NCI-H524 treated with DMSO at 0.1 percent for 48 hours (cell line): ENCODE results near the gene HOXD9.

Experiments
- DNase-seq: peaks from one replicate; lab custom pipeline; 2025; lab: John Stamatoyannopoulos, UW

Gene HOXD9

DNA sequence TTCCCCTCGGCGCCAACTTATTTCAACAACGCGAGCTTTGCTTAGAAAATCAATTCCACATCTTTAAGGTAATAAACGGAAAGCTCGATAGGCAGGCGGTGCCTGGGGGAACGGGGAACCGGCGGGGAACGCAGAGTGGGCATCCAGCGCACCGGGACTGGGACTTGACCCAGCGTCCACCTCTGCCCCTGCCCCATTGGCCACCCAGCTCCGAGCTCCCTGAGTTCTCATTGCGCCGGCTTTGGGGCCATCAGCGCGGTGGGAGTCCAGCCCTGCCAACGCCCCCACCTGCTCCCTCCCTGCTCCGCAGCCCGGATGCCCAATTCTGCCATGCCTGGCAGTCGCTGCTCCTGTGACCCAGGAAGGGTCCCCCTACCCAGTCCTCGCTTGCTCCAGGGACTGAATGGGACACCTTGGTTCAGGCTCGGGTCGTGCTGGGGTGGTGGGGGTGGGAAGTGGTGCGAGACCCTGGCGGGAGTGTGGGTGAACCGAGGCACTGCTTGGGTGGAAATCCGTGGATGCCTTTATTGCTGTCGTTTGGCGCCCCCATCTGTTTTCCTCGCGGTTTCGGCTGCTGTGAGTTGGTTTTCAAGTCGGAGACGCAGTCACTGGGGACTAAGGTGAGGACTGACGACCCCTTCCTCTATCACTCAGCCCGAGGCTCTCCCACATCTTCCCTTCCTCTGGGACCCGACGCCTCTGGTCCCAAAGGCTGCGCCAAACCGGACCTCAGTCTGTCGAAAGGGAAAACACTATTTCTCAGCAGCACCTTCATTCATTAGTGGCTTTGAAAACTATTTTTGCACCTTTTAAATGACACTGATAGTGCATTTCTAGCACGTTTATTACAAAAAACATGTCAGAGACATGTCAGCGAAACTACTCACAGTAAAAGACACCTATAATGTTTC is 36.4 kb upstream of the HOXD9 start:
- no peak for DNase-seq

DNA sequence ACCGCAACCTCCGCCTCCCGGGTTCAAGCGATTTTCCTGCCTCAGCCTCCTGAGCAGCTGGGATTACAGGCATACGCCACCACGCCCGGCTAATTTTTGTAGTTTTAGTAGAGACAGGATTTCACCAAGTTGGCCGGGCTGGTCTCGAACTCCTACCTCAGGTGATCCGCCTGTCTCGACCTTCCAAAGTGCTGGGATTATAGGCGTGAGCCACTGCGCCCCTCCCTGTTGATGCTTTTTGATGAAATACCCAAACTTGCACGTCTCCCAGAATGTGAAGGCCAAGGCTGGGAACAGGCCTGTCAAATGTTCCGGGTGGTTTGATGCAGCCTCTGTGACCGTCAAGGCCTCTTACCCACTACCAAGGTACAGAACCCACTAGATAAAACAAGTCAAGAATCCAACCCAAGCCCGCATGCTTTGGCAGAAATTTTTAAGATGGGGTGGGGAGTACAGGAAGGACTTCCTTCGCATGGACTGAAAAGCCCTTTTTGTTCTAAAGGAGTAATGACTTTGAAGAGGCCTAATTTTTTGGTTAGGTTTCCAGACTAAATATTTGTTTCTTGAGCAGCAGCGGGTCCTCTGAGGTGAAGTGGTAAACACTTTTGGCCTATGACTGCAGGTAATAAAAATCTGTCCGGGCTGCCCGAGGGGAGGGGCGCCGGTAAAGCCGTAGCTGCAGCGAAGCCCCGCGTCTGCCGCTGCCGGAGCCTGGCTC is 35.0 kb upstream of the HOXD9 start:
- no peak for DNase-seq

DNA sequence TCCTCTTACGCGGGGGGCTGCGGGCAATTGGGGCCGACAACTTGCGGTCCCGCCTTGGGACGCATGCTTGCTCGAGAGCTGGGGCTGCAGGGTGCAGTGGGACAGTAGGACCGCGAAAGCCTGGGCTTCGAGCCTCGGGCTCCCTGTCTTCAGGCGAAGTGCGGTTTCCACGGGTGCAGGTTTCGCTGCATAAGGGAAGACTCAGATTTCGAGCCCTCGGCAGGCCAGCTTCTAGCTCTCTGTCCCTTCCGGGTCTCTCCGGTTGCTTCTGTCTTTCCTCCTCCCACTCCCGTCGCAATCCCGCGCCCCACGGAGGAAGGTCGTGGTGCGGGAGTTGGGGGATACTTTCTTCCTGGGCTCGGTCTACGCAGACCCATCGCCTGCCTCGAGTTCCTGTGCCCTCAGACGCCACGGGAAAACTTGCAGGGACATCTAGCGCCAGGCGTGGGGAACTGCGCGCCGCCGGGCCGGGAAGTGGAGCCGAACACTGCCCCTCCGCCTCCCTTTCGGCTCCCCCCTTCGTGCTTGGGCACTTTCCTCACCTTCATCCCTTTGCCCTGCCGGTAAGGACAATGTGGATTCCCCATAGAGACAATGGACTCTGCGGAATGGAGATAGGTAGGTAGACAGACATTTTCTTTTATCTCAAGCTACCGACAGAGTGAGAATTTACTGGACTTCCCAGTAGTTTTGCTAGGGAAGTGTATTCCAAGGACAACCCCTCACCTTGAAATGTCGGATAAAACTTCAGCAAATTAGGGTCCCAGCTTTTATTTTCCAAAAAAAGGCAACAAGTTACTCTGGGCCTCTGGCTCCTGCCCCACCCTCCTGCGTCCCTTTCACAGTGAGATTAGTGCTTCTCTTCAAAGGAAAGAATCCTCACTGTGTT is 34.2 kb upstream of the HOXD9 start:
- no peak for DNase-seq

DNA sequence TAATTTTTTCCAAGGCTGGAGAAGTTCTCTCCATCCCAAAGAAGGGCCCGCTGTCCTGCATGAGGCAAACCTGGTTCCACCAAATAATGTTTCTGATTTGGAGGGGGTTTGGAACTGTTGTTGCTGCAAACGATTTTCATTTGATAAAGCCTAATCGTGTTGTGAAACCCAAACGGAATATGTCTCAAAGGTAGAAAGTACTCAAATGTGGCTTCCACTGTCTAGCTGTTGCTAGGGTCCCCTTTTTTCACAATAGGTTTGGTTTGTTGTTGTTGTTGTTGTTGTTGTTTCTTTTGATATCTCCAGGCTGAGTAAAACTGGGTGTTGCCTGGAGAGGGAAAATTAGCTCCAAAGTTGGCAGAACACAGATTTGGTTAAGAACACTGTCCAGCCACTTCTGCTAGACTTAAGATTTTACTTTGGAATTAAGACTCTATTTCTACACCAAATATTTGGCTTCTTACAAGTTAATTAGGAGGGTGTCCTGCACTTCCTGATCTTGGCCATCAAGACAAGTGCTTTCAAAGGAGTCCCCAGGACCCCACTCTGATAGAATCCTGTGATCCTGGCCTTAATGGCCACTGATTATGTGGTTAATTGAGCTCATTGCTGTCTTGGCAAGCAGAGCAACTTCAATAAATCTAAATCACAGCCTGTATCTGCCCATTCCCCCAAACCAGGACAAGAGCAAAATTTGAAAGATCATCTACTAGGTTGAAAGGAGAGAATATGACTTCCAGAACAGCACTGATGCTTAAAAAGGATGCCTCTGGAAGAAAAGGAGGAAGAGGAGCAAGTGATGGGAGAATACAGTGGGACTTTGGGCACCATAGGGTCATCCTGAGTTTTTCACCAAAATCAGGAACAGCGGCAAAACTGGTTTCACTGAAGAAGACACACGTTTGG is 33.3 kb upstream of the HOXD9 start:
- no peak for DNase-seq

DNA sequence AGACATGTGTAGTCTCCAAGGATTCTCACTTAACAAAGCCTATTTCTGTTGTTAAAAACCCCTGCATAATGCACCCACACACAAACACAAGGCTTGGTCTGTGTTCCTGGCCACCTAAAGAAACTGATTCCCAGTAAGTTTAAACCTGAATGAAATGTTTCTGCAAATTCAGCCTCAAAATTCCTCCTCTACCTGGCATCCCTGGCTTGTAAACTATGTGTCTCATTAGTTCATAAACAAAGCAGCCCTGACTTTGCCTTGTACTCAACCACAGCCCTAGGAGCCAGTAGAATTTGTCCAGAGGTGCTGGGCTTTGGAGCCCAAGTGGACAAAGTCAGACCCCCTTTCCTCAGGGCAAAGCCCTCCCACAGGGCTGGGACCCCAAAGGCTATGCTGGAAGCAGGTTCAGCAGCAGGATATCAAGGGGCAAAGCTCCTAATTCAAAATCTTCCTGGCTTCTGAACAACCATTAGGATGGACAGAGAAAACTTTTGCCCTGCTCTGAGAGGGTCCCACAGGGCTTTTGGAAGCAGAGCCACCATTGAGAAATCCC is 32.6 kb upstream of the HOXD9 start:
- DNase-seq: no peak

DNA sequence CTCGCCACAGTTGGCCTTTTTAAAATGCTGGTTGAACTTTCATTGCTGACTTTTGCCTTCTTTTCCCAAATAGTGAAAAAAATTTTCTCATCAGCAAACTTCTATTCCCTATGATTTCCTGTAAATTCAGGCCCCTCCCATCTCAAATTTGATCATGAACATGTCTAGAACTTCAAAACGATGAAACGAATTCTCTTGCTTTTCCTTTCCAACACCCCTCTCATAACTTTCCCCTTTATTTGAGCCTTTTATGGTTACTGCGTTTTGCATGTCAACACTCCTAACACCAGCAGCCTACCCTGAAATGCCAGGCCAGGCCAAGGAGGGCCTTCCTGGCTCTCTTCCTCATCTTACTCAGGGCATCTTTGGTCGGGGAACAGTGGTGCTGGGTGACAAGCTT is 31.7 kb upstream of the HOXD9 start:
- no peak for DNase-seq

DNA sequence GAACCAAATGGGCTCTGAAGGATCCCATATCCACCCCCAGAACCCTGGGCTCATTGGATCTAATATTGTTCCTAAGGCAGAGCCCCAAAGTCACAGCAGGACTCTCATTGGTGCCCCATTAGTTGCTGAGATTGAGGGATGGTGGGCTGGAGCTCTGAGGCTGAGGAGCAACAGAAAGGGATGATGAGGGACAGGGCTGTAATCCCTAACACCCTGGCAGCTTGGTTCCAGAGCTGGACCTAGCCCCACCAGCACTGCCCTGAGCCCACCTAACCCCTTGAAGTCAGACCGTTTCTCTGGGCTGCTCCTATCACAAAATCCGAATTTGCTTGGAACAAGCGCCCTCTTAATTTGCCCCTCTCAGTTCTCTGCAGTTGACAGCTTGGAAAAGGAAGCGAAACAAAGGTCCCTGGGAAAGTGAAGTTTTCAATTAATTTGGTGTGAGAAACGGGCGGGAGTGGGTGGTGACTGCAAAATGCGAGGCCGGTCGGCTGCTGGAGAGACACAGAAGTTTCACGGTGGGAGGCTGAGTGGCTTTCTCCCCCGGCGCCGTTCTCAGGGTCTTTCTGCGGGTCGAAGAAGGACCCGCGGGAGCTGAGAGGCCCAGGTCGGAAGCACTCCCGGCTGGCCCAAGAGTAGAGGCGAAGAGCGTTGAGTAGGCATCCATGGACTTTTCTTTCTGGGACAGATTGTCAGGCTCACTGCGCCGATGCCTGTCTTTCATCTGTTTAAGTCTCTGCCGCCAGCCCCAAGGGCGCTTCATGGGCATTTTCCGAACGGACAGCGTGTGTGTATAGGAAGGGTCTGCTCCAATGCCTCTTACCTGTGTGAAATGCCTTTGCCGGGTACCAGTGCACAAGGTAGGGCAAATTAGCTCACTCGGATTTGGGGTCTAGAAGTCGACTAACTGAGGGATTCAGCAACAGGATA is 30.9 kb upstream of the HOXD9 start:
- DNase-seq: no peak

DNA sequence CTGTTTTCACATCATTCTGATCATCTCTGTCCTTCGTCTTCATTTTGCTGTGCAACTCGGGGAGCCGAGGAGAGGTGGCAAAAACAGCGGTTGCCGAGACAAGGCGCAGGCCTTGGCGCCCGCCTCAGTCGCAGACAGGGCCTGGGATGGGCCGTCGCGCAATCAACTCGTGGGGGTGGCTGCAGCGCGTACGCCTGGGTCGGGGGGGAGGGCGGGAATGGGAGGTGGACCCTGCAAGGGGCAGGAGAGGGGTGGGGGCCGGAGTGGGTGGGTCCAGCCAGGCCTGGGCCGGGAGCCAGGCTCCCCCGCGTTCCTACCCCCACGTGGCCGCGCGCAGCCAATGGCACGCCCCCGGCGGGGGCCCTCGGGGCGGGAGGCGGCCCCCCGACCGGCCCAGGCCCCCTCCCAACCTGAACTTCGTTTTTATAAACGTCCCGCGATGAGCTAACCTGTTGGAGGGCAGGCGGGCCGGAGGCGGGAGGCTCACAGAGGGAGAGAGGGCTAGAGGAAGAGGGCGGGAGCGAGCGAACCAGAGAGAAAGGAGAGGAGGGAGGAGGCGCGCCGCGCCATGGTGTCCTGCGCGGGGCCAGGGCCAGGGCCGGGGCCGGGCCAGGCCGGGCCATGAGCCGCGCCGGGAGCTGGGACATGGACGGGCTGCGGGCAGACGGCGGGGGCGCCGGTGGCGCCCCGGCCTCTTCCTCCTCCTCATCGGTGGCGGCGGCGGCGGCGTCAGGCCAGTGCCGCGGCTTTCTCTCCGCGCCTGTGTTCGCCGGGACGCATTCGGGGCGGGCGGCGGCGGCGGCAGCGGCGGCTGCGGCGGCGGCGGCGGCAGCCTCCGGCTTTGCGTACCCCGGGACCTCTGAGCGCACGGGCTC is 30.0 kb upstream of the HOXD9 start, which contains the start of gene HOXD13:
TSS of gene HOXD13 (plus strand) at position 452 of the 875 bp plus-strand sequence. CDS start at position 622, 170 bp downstream.
- DNase-seq: no peak

DNA sequence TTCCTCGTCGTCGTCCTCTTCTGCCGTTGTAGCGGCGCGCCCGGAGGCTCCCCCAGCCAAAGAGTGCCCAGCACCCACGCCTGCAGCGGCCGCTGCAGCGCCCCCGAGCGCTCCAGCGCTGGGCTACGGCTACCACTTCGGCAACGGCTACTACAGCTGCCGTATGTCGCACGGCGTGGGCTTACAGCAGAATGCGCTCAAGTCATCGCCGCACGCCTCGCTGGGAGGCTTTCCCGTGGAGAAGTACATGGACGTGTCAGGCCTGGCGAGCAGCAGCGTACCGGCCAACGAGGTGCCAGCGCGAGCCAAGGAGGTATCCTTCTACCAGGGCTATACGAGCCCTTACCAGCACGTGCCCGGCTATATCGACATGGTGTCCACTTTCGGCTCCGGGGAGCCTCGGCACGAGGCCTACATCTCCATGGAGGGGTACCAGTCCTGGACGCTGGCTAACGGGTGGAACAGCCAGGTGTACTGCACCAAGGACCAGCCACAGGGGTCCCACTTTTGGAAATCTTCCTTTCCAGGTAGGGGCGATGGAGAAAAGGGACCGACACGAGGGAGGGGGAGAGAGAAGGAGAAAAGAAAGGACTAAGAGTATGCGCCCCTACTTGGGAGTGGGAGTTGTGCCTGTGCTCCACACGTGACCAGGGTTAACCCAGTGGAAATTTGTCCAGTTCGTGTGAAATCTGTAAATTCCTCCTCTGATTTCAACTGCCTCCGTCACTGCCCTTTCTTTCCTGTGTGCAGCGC is 29.2 kb upstream of the HOXD9 start:
- DNase-seq: no peak

DNA sequence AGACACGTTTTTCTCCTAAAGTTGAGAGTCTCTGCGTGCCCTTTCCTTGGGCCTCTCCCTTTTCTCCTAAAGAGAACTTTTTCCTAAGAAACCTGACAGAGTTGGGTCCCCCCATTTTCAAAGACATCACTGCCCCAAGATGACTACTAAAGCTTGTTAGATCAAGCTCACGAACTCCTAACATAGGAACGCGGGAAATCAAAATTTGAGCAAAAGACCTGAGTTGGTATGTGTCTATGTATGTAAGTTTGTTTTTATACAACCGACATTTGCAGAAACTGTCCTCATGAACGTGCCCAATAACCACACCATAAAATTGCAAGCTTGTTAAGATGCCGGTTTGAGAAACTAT is 28.6 kb upstream of the HOXD9 start:
- DNase-seq: no peak

DNA sequence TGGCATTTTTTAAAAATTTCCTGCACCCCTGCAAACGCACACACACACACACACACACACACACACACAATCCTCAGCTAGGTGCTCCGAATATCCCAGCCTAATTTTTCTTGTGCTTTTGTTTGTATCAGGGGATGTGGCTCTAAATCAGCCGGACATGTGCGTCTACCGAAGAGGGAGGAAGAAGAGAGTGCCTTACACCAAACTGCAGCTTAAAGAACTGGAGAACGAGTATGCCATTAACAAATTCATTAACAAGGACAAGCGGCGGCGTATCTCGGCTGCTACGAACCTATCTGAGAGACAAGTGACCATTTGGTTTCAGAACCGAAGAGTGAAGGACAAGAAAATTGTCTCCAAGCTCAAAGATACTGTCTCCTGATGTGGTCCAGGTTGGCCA is 28.2 kb upstream of the HOXD9 start:
- DNase-seq: no peak

DNA sequence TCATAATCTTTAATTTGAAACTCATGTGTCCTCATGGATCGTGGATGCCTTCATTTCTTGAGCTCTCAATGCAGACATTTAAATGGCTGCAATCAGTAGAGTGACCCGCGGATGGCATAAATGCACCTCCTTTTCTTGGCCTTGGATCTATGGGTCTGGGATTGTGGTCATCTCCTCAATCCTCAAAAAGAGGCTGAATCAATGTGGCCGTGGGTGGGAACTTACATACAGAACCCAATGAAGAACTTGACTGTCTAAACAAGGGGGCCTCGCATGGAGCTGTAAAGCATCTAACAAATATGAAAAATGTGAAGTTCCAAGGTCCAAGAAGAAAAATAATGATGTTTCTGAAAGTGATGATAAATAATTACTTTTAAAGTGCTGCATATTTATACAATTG is 27.1 kb upstream of the HOXD9 start:
- no peak for DNase-seq

DNA sequence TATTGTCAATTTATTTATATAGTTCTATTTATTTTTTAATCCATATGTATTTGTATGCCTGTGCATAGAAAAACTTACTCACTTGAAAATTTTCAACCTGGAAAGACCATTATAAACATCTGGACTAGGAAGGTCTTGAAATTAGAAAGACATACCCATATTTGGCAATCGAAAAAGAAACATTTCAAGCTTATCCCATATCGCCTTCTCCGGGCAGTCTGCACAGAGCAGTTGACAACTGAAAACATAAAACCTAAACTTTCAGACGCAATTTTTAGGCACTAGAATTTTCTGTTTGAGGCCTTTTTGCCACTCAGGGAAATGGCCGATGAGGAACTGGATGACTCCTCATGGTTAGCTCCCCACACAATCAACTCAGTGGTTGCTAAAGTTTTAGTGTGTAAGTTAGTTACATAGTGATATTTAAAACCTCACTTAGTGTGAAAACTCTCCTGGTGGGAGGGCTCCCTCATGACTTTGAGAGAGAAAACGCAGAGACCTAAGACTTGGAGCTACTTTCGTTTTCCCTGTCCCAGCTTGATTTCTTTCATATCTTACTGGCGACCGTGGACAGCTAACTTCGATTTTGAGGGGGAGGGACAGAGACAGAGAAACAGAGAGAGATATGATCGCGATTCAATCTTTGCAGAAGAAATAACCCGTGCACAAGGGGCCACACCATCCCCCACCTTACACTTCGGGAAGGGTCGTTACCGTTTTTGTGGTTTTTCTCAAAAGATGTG is 26.1 kb upstream of the HOXD9 start:
- DNase-seq: no peak

DNA sequence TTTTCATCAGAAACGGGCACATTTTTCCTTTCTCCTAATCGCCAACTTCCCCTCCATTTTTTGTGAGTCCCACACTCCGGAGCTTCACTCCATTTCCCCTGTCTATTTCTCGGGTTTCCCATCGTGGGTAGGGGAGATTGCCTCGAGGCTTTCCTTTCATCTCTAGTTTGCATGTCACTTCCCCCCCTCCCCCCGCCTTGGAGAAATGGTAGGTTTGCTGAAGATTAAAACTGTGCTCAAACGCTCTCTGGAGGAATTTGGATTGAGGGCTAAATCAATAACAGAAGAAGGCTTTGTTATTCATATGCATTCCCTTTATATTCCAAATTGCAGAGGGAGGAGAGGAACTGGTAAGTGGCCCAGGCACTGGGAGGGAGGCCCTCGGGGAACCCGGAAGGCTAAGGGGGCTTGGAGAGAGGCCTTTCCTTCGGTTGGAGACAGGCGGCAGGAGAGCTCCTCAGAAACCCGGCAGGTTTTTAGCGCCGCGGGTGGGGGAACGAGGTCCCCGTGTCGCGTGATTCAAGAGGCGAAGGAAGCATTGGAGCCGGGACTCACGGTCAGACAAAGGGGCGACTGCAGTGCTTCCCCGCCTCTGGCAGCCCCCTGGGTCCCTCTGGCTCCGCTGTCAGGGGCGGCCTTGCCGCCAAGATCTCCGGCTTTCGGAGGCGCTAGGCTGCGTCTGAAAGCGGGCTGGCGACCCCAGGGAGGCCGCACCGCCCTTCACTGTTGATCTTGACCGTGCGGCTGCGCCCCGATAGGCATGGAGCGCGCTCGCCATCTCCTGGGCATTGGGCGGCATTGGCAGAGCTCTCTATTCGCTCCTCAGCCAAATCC is 25.3 kb upstream of the HOXD9 start:
- peak; percentile 63 for DNase-seq

DNA sequence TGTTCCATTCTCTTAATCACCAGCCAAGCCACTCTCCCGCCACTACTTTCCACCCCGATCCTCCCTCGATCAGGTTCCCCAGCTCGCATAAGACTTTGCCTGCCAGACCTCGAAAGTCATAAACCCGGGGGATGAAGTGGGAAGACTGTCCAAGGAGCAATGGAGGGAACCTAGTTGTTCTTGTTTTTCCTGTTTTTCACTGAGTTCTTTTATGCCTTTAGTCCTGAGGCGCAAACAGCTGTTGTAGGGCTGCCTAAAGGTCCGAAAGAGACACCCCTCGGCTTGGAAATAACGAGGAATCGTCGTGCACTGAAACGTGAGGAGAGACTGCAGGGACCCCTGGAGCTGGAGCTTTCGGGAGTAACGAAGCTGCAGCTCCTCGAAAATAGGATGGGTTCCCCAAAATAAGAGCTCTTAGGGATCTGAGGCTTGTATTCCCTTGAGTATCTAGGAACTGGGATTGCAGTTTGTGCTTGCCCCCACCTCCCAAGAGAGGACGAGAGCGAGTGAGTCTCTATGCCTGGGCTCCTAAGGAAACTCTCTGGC is 24.6 kb upstream of the HOXD9 start:
- no peak for DNase-seq
